Gastrocnemius medialis (tissue), 4 donors: Measurements from ENCODE around the gene UMAD1.

ENCODE experiments used
- CTCF ChIP-seq, 5 experiments: fragments of 450-650 bp in 3 of 5; fragments of 200-600 bp in 2 of 5; sonication (generic) in 2 of 5; IDR thresholded peaks in 4 of 5; conservative IDR thresholded peaks in 1 of 5; 1 replicate in 4 of 5; 2 replicates in 1 of 5; pipeline ENCODE4 v1.5.1; 2016 to 2019; ENCODE audit warnings: antibody characterized with exemption in 5 of 5, mild to moderate bottlenecking in 3 of 5, moderate library complexity in 3 of 5
- POLR2A ChIP-seq, 2 donors: fragments of 450-650 bp; IDR thresholded peaks; one replicate each; pipeline ENCODE4 v1.6.1; 2017; ENCODE audit warnings: antibody characterized with exemption in 2 of 2, mild to moderate bottlenecking in 2 of 2, moderate library complexity in 2 of 2

- TF ChIP-seq CTCF (IDR thresholded peaks at IDR 0.05 in 4 of 5, conservative IDR thresholded peaks at IDR 0.05 in 1 of 5), result no peak
- TF ChIP-seq POLR2A (IDR thresholded peaks at IDR 0.05), result no peak
Observed at GRCh38 chr7:7862393-7862792, 221.8 kb downstream of the UMAD1 start.
